ENCODE results near the gene IGLL5.

The IGLL5 gene

GRCh38 chr22:22941831-22942510 lies 54.4 kb downstream of the IGLL5 start:
- DNase-seq, result no peak

- DNase-seq, result peak; percentile 69 to 70
These were observed 55.1 kb downstream of the IGLL5 start for GRCh38 chr22:22942511-22943329.

GRCh38 chr22:22943521-22944267 lies 56.1 kb downstream of the IGLL5 start:
- DNase-seq, result no peak

- no peak for DNase-seq
These were observed 56.8 kb downstream of the IGLL5 start for GRCh38 chr22:22944268-22944985.

GRCh38 chr22:22945195-22945594 lies 57.6 kb downstream of the IGLL5 start:
- DNase-seq, result no peak
